Measurements from ENCODE around the gene ZNF681. TPM values are rescaled to one million over a fixed set of nuclear protein-coding genes. Genes with fewer than 3 reads are reported as not detected.
"Not testable (repeated sequence)": the region's sequence is repeated elsewhere in the genome, so short reads cannot be mapped to it uniquely, and the experiment has no call there.

ZNF681 gene
- total RNA-seq, 1 donor from 2014 or later, result 2.4 TPM

- Mint-ChIP-seq H3K9me3 (ENCODE audit: unreplicated experiment) (peaks cover 10% of the 10 kb centered on the region), H3K4me3 (ENCODE audit: unreplicated experiment) (no peak overlapping the region)
Measured at GRCh38 chr19:23716792-23717191, 41.9 kb downstream of the ZNF681 start.

DNA sequence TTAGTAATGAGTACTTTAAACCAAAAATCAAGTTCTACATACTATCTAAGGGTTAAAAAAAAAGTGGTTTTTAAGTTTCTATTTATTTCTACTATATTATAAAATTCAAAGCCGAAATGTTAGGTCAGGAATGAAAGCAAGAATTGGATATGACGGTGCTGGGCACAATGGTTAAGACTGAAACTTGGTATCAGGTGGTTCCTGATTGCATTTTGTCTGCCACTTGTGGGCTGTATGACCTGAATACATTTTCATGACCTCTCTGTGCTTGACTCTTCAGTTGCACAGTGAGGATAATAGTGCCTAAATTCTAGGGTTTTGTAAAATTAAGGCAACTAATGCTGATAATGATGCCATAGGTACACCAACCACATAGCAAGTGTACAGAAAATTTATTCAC is 49.3 kb downstream of the ZNF681 start:
- no peak overlapping the region for H3K27ac Mint-ChIP-seq (ENCODE audit: unreplicated experiment)
- no peaks in the 10 kb centered on the region for H3K36me3 Mint-ChIP-seq (ENCODE audit: unreplicated experiment)
- DNase-seq (ENCODE audit: extremely low spot score, unreplicated experiment), result no peak
- no peaks in the 10 kb centered on the region for H3K27me3 Mint-ChIP-seq (ENCODE audit: unreplicated experiment)
- no peaks in the 10 kb centered on the region for H3K4me1 Mint-ChIP-seq (ENCODE audit: unreplicated experiment)
- TF ChIP-seq, protein P1, sequence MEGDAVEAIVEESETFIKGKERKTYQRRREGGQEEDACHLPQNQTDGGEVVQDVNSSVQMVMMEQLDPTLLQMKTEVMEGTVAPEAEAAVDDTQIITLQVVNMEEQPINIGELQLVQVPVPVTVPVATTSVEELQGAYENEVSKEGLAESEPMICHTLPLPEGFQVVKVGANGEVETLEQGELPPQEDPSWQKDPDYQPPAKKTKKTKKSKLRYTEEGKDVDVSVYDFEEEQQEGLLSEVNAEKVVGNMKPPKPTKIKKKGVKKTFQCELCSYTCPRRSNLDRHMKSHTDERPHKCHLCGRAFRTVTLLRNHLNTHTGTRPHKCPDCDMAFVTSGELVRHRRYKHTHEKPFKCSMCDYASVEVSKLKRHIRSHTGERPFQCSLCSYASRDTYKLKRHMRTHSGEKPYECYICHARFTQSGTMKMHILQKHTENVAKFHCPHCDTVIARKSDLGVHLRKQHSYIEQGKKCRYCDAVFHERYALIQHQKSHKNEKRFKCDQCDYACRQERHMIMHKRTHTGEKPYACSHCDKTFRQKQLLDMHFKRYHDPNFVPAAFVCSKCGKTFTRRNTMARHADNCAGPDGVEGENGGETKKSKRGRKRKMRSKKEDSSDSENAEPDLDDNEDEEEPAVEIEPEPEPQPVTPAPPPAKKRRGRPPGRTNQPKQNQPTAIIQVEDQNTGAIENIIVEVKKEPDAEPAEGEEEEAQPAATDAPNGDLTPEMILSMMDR (IDR thresholded peaks at IDR 0.05), result no peak
- no peak overlapping the region for H3K4me3 Mint-ChIP-seq (ENCODE audit: unreplicated experiment)
- H3K9me3 Mint-ChIP-seq (ENCODE audit: unreplicated experiment), result peaks cover 9% of the 10 kb centered on the region

More at GRCh38 chr19:23716792-23717191, 41.9 kb downstream of the ZNF681 start:
- Mint-ChIP-seq H3K27me3 (ENCODE audit: unreplicated experiment) (peaks cover 3% of the 10 kb centered on the region), H3K36me3 (ENCODE audit: unreplicated experiment) (no peaks in the 10 kb centered on the region), H3K4me1 (ENCODE audit: unreplicated experiment) (no peaks in the 10 kb centered on the region), H3K27ac (ENCODE audit: unreplicated experiment) (no peak overlapping the region)
- TF ChIP-seq, protein P1 (IDR thresholded peaks at IDR 0.05), result no peak
- DNase-seq (ENCODE audit: extremely low spot score, unreplicated experiment), result no peak

DNA sequence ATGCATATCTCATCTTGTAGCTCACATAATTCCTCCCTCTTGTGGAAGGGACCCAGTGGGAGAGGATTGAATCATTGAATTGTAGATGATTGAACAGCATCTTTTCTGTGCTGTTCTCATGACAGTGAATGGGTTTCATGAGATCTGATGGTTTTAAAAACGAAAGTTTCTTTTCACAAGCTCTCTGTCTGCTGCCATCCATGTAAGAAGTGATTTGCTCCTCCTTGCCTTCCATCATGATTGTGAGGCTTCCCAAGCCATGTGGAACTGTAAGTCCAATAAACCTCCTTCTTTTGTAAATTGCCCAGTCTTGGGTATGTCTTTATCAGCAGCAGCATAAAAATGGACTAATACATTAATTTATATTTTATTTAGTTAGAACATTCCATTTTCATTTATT is 52.0 kb downstream of the ZNF681 start:
- Mint-ChIP-seq H3K36me3 (ENCODE audit: unreplicated experiment) (no peaks in the 10 kb centered on the region), H3K9me3 (ENCODE audit: unreplicated experiment) (peaks cover 20% of the 10 kb centered on the region), H3K4me1 (ENCODE audit: unreplicated experiment) (no peaks in the 10 kb centered on the region), H3K27me3 (ENCODE audit: unreplicated experiment) (no peaks in the 10 kb centered on the region), H3K4me3 (ENCODE audit: unreplicated experiment) (no peak overlapping the region), H3K27ac (ENCODE audit: unreplicated experiment) (no peak overlapping the region)
- DNase-seq (ENCODE audit: extremely low spot score, unreplicated experiment), result no peak
- TF ChIP-seq, protein P1 (IDR thresholded peaks at IDR 0.05), result no peak

- Mint-ChIP-seq H3K4me1 (ENCODE audit: unreplicated experiment) (no peaks in the 10 kb centered on the region), H3K27ac (ENCODE audit: unreplicated experiment) (no peak overlapping the region), H3K4me3 (ENCODE audit: unreplicated experiment) (no peak overlapping the region), H3K36me3 (ENCODE audit: unreplicated experiment) (no peaks in the 10 kb centered on the region), H3K9me3 (ENCODE audit: unreplicated experiment) (peaks cover 35% of the 10 kb centered on the region), H3K27me3 (ENCODE audit: unreplicated experiment) (no peaks in the 10 kb centered on the region)
- TF ChIP-seq, protein P1 (IDR thresholded peaks at IDR 0.05), result no peak
- DNase-seq (ENCODE audit: extremely low spot score, unreplicated experiment), result peak; percentile 54
Measured at GRCh38 chr19:23699521-23699860, 59.2 kb downstream of the ZNF681 start.

DNA sequence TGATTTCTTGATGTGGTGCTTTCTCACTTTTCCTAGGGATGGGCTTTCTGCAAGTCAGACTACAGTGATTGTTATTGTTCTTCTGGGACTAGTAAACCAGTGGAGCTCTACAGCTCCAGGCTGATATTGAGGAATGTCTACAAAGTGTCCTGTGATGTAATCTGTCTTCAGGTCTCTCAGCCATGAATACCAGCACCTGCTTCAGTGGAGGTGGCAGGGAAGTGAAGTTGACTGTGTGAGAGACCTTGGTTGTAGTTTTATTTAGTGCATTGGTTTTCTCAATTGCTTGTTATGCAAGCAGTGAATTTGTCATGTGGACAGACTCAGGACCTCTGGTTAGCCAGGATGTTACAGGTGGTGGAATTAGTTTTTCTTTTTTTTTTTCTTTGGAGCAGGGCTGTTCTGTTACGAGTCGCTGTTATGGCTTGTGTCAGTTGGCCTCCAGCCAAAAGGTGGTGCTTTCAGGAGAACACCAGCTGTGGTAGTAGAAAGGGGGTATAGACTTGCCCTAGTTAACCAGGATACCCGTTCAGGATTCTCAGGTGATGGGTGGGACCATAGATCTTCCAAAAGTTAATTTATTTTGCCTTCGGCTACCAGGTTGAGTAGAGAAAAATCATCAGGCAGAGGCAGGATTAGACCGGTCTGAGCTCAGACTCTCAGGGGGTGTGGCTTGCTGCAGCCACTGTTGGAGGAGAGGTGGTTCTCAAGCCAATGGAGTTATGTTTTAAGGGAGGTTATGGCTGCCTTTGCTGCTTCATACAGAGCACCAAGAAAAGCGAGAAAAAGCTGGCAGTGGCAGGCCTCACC is 59.8 kb downstream of the ZNF681 start:
- Mint-ChIP-seq H3K27ac (ENCODE audit: unreplicated experiment) (no peak overlapping the region), H3K36me3 (ENCODE audit: unreplicated experiment) (no peaks in the 10 kb centered on the region), H3K9me3 (ENCODE audit: unreplicated experiment) (peaks cover 35% of the 10 kb centered on the region), H3K4me1 (ENCODE audit: unreplicated experiment) (no peaks in the 10 kb centered on the region), H3K27me3 (ENCODE audit: unreplicated experiment) (no peaks in the 10 kb centered on the region), H3K4me3 (ENCODE audit: unreplicated experiment) (no peak overlapping the region)
- peak; percentile 57 for DNase-seq (ENCODE audit: extremely low spot score, unreplicated experiment)
- TF ChIP-seq, protein P1 (IDR thresholded peaks at IDR 0.05), result no peak

- not testable (repeated sequence) for H3K27ac Mint-ChIP-seq (ENCODE audit: unreplicated experiment); H3K36me3 Mint-ChIP-seq (ENCODE audit: unreplicated experiment); H3K4me1 Mint-ChIP-seq (ENCODE audit: unreplicated experiment)
Measured at GRCh38 chr19:23692937-23693336, 65.8 kb downstream of the ZNF681 start.

More at GRCh38 chr19:23692937-23693336, 65.8 kb downstream of the ZNF681 start:
- not testable (repeated sequence) for H3K4me3 Mint-ChIP-seq (ENCODE audit: unreplicated experiment); H3K27me3 Mint-ChIP-seq (ENCODE audit: unreplicated experiment)
- peak; percentile 21 for DNase-seq (ENCODE audit: extremely low spot score, unreplicated experiment)
- H3K9me3 Mint-ChIP-seq (ENCODE audit: unreplicated experiment), result peaks cover 24% of the 10 kb centered on the region

All from osteocyte (in vitro differentiated cells).